ENCODE results near the gene CDH13.

DNA sequence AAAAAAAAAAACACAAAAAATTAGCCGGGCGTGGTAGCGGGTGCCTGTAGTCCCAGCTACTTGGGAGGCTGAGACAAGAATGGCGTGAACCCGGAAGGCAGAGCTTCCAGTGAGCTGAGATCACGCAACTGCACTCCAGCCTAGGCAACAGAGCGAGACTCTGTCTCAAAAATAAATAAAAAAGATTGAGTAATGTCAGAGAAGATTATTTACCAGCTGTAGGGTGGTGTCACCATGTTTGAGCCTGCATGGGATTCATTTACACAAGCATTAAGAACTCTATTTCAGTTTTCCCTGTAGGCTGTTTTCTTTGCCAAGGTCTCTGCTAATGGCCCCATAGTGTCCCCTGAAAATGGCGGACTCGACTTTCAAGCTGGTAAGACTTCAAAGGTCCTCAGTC is 575.0 kb downstream of the CDH13 start:
- no peak for TF ChIP-seq TEAD4 (IDR thresholded peaks at IDR 0.05; ENCODE audit: low read depth, low read length)
- no peak for TF ChIP-seq CHD2 (IDR thresholded peaks at IDR 0.05; ENCODE audit: low read length)
- TF ChIP-seq, protein P1, sequence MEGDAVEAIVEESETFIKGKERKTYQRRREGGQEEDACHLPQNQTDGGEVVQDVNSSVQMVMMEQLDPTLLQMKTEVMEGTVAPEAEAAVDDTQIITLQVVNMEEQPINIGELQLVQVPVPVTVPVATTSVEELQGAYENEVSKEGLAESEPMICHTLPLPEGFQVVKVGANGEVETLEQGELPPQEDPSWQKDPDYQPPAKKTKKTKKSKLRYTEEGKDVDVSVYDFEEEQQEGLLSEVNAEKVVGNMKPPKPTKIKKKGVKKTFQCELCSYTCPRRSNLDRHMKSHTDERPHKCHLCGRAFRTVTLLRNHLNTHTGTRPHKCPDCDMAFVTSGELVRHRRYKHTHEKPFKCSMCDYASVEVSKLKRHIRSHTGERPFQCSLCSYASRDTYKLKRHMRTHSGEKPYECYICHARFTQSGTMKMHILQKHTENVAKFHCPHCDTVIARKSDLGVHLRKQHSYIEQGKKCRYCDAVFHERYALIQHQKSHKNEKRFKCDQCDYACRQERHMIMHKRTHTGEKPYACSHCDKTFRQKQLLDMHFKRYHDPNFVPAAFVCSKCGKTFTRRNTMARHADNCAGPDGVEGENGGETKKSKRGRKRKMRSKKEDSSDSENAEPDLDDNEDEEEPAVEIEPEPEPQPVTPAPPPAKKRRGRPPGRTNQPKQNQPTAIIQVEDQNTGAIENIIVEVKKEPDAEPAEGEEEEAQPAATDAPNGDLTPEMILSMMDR (IDR thresholded peaks at IDR 0.05; ENCODE audit: control extremely low read depth in 1 of 3, insufficient read depth in 1 of 3, low read depth in 1 of 3, low read length in 3 of 3): no peak
- no peak for TF ChIP-seq TAF1 (IDR thresholded peaks at IDR 0.05; ENCODE audit: low read depth, low read length)
- TF ChIP-seq CEBPB (IDR thresholded peaks at IDR 0.05; ENCODE audit: low read depth, low read length): no peak
